ENCODE results near the gene AIFM1. TPM values are rescaled to one million over a fixed set of nuclear protein-coding genes. Genes with fewer than 3 reads are reported as not detected.

Gene AIFM1
- total and polyA plus RNA-seq, 2 of the 4 experiments (the other 2 are of a cell fraction), result 22.0 to 27.4 TPM

DNA sequence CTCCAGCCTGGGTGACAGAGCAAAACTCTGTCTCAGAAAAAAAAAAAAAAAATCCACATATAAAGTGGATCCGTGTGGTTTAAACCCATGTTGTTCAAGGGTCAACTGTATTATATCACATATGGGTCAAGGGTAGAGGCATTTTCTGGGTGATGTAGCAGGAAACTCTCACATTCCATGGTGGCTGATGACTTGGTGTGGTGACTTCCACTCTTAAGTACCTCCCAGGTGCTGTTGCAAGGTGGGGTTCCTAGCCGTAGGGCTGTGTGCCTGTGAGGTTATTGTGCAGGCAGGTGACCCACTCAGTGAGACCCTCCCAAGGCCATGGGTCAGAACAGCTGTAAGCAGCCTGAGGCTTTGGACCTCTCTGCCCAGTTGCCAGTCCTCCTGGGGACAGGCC lies 72.4 kb downstream of the AIFM1 start:
- Histone ChIP-seq H2AK5ac (ENCODE audit: low read depth, low read length) (no peak overlapping the region), H2BK120ac (ENCODE audit: low read depth, low read length) (no peak overlapping the region), H3K79me1 (ENCODE audit: low read depth in 1 of 2, low read length in 2 of 2) (peaks cover 4 to 41% of the 10 kb centered on the region in 2 experiments; a peak in 2 of 4 replicates), H3K56ac (ENCODE audit: extremely low read depth, insufficient read depth, low read length) (no peak overlapping the region), H3K9ac (ENCODE audit: low read depth, low read length) (no peak overlapping the region), H2AK9ac (replicated peaks; ENCODE audit: low read depth, low read length, poor library complexity) (peak overlapping the region; percentile 39), H4K91ac (ENCODE audit: insufficient read depth, low read depth, low read length) (no peak overlapping the region), H4K20me1 (ENCODE audit: insufficient read depth, low read length) (peaks cover 33% of the 10 kb centered on the region), H3K36me3 (ENCODE audit: control insufficient read depth, insufficient read depth, low read length) (no peaks in the 10 kb centered on the region), H2AFZ (replicated peaks; ENCODE audit: low read length, poor library complexity) (no peak overlapping the region), H3K4me2 (ENCODE audit: low read depth, low read length) (no peak overlapping the region), H4K8ac (ENCODE audit: low read depth in 2 of 2, low read length in 2 of 2) (no peak overlapping the region), H3K14ac (replicated peaks; ENCODE audit: low read depth, low read length) (no peak overlapping the region), H2BK20ac (ENCODE audit: low read depth, low read length) (no peak overlapping the region), H4K5ac (ENCODE audit: low read depth, low read length) (no peak overlapping the region), H3K4ac (ENCODE audit: low read depth, low read length) (no peak overlapping the region), H3K9me3 (ENCODE audit: control insufficient read depth, insufficient read depth, low read length) (no peaks in the 10 kb centered on the region), H3K9me1 (ENCODE audit: insufficient read depth, low read length) (peaks cover 5% of the 10 kb centered on the region), H3K27me3 (ENCODE audit: control insufficient read depth, insufficient read depth, low read length) (no peaks in the 10 kb centered on the region; the same call in 1 of the 2 replicates), H3K4me1 (ENCODE audit: control insufficient read depth, insufficient read depth, low read length) (peaks cover 4% of the 10 kb centered on the region; the same call in 1 of the 2 replicates), H3K27ac (ENCODE audit: insufficient read depth, low read length) (no peak overlapping the region), H2BK15ac (ENCODE audit: low read depth, low read length) (no peak overlapping the region), H3K18ac (ENCODE audit: low read depth, low read length) (no peak overlapping the region), H2BK5ac (ENCODE audit: low read depth, low read length, poor library complexity, severe bottlenecking) (no peak overlapping the region), H3K23ac (ENCODE audit: low read depth, low read length) (no peak overlapping the region), H3K4me3 (ENCODE audit: insufficient read depth, low read depth, low read length) (no peak overlapping the region)
- ATAC-seq (ENCODE audit: low read depth) (no peak), DNase-seq (no peak)
- TF ChIP-seq SMC3 (IDR thresholded peaks at IDR 0.05; ENCODE audit: low read depth, low read length), result no peak
- no peak for TF ChIP-seq NFE2L2 (IDR thresholded peaks at IDR 0.05; ENCODE audit: low read depth, low read length)
- TF ChIP-seq, protein P1, sequence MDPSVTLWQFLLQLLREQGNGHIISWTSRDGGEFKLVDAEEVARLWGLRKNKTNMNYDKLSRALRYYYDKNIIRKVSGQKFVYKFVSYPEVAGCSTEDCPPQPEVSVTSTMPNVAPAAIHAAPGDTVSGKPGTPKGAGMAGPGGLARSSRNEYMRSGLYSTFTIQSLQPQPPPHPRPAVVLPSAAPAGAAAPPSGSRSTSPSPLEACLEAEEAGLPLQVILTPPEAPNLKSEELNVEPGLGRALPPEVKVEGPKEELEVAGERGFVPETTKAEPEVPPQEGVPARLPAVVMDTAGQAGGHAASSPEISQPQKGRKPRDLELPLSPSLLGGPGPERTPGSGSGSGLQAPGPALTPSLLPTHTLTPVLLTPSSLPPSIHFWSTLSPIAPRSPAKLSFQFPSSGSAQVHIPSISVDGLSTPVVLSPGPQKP (IDR thresholded peaks at IDR 0.05; ENCODE audit: borderline replicate concordance, low read depth, low read length), result no peak
- ChIA-PET CTCF (no interaction called here), POLR2A (ENCODE audit: unreplicated experiment) (no interaction called here)
- dilution Hi-C loops (cut with HindIII; ENCODE audit: low sequenced_read_pairs, unreplicated experiment), result no loop called here
- in situ Hi-C loops (cut with MboI; ENCODE audit: low sequenced_read_pairs), result no loop called here
- intact Hi-C loops (cut with micrococcal nuclease), result no loop called here
- BruUV-seq (replicated peaks), result no TSS peak
- WGBS, 2 experiments (ENCODE audit: extremely low coverage in 2 of 2, insufficient read length in 1 of 2), result no CpG with 5 or more reads among the region's 2 CpGs

Measured in IMR-90 (cell line).